GM18870 (cell line): Measurements from ENCODE around the gene UCP2.

Source experiments
- ATAC-seq: cut with Tn5 transposase; IDR thresholded peaks from one replicate; pipeline ENCODE4 v1.9.1; 2021; ENCODE audit warnings: moderate library complexity; ENCODE audit not compliant: unreplicated experiment

UCP2 gene

GRCh38 chr11:73982595-73982989 lies at the start of gene UCP2:
TSS of gene UCP2 (minus strand) at chr11:73982843. CDS start at chr11:73978378, 4,465 bp downstream.
- peak; percentile 22 for ATAC-seq

- no peak for ATAC-seq
Measured at GRCh38 chr11:74030723-74031676, 48.4 kb upstream of the UCP2 start.

GRCh38 chr11:74025467-74026166 lies 43.0 kb upstream of the UCP2 start:
- no peak for ATAC-seq

- no peak for ATAC-seq
Measured at GRCh38 chr11:74024261-74025029, 41.8 kb upstream of the UCP2 start.

- ATAC-seq = no peak
Measured at GRCh38 chr11:74023276-74023675, 40.6 kb upstream of the UCP2 start.

GRCh38 chr11:74022546-74022945 lies 39.9 kb upstream of the UCP2 start:
- no peak for ATAC-seq

- ATAC-seq = no peak
Measured at GRCh38 chr11:74021998-74022397, 39.4 kb upstream of the UCP2 start.

DNA sequence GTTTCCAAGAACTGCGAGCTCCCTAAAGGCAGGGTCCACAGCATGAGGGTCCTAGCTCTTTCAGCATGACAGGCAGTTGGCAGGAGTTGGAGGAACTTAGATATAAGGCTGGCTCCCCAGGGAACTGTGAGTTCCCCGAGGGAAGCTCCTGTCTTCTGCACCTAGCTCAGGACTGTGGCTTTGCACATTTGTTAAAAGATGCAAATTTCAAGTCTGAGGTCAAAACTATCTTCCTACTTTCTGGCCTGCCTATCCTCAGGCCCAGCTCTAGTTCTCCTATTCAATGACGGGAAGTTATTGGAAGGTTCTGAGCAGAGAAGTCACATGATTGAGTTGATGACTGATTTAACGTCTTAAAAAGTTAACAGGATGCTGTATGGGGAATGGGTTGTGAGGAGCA lies 37.9 kb upstream of the UCP2 start:
- ATAC-seq = no peak

DNA sequence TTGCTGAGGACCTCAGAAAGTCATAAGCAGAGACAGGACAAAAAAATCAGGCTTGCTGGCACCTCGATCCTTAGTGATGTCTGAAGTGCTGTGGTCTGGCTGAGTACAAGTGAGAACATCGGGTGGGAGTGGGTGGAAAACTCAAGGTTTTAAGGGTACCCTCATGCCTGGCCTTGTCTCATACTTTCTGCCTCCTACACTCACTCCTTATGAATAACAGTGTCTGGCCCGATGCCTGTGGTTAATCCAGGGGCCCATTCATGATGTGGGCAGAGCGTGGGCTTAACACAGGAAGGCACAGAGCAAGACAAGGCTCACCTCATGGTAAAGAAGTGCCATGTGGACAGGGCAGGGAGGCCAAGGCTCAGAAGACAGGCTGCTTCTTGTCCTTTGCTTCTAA lies 37.2 kb upstream of the UCP2 start:
- ATAC-seq = no peak

- ATAC-seq = no peak
Measured at GRCh38 chr11:74019104-74019738, 36.6 kb upstream of the UCP2 start.

- no peak for ATAC-seq
Measured at GRCh38 chr11:74018331-74019005, 35.8 kb upstream of the UCP2 start.

GRCh38 chr11:74017631-74018030 lies 35.0 kb upstream of the UCP2 start:
- no peak for ATAC-seq

- no peak for ATAC-seq
Measured at GRCh38 chr11:74015919-74016684, 33.5 kb upstream of the UCP2 start.

DNA sequence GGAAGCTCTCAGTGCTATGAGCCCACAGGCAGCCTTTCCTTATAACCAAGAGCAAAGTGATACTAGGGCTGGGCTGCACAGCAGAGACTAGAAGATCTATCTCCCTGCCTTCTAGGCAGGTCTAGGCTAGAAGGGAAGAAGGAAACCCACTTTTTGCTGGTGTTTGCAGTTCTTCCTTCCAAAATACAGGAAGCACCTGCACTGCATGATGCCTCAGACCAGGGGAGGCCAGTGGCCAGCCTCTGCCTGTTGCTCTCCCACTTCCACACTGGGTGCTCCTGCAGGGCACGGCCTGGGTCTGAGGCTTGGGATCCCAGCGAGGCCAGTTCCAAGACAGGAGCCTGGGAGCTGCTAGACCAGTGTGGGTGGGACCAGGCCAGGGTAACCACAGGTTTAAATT lies 32.2 kb upstream of the UCP2 start:
- no peak for ATAC-seq

- ATAC-seq = no peak
Measured at GRCh38 chr11:74013141-74013540, 30.5 kb upstream of the UCP2 start.

DNA sequence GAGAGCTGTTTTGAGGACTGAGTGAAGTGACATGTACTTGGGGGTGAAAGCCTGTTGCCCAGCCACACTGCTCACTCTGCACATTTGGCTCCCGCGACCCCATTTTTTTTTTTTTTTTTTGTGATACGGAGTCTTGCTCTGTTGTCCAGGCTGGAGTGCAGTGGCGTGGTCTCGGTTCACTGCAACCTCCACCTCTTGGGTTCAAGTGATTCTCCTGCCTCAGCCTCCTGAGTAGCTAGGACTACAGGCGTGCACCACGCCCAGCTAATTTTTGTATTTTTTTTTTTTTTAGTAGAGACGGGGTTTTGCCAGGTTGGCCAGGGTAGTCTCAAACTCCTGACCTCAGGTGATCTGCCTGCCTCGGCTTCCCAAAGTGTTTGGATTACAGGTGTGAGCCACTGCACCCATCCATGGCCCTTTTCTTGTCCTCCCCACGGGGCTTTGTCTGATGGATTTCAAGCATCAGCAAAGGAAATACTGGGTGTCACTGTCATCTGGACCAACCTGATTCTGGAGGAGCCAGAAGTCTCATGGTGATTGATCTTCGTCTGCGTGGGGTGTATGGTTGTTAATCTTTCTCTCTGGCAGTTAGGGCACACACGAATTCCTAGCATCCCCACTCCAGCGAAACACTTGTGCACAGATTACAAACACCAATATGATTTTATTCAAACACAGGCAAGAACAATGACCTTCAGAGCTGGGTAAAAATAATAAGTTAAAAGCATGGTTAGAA lies 29.6 kb upstream of the UCP2 start:
- no peak for ATAC-seq

- peak; percentile 67 for ATAC-seq
Measured at GRCh38 chr11:74011360-74012073, 28.9 kb upstream of the UCP2 start.
